Gastrocnemius medialis (tissue), 4 donors: ENCODE data around the gene ARL4A. TPM values are rescaled to one million over a fixed set of nuclear protein-coding genes. Genes with fewer than 3 reads are reported as not detected.

Experiments
- ATAC-seq, 2 donors: fragments of 150-250 bp; one replicate each; pipeline ENCODE4 v1.9.1; 2016
- DNase-seq, 2 donors: peaks; one replicate each; pipeline ENCODE4 v3.0.0-alpha.2; 2019
- H3K27ac ChIP-seq, 4 donors: fragments of 200-600 bp; sonication (generic); 1 replicate in 1 of 4; 2 replicates in 3 of 4; pipeline ENCODE4 v1.5.1; 2016 to 2018; ENCODE audit warnings: mild to moderate bottlenecking in 2 of 4, moderate library complexity in 1 of 4
- H3K27me3 ChIP-seq, 3 donors: fragments of 200-600 bp; sonication (generic) in 2 of 3; 1 replicate in 1 of 3; 2 replicates in 2 of 3; pipeline versions ENCODE4 v1.5.1 to v1.6.0; 2016 to 2019; ENCODE audit warnings: mild to moderate bottlenecking in 1 of 3, moderate library complexity in 1 of 3
- H3K36me3 ChIP-seq, 2 donors: fragments of 200-600 bp; sonication (generic) in 1 of 2; one replicate each; pipeline ENCODE4 v1.5.1; 2017 to 2018
- H3K4me1 ChIP-seq, 2 donors: fragments of 200-600 bp; sonication (generic) in 1 of 2; one replicate each; pipeline ENCODE4 v1.5.1; 2016 to 2017; ENCODE audit warnings: mild to moderate bottlenecking in 2 of 2
- H3K4me3 ChIP-seq, 4 donors: fragments of 200-600 bp; sonication (generic) in 3 of 4; 1 replicate in 1 of 4; 2 replicates in 3 of 4; pipeline ENCODE4 v1.5.1; 2016 to 2019; ENCODE audit warnings: mild to moderate bottlenecking in 2 of 4
- H3K9me3 ChIP-seq, 3 donors: fragments of 200-600 bp; sonication (generic) in 2 of 3; 1 replicate in 1 of 3; 2 replicates in 2 of 3; pipeline ENCODE4 v1.5.1; 2016 to 2019
- POLR2A ChIP-seq, 2 donors: fragments of 450-650 bp; IDR thresholded peaks; one replicate each; pipeline ENCODE4 v1.6.1; 2017; ENCODE audit warnings: antibody characterized with exemption in 2 of 2, mild to moderate bottlenecking in 2 of 2, moderate library complexity in 2 of 2
- in situ Hi-C, 4 donors: fragments of 200-750 bp; cut with MboI; loops; one replicate each; pipeline versions ENCODE4 v1.15.0 to v1.8.0; 2017; ENCODE audit warnings: low sequenced_read_pairs in 4 of 4
- intact Hi-C: fragments of 100-400 bp; cut with DNase I; formaldehyde crosslinking; loops from one replicate; pipeline ENCODE4 v1.15.1; 2023; ENCODE audit warnings: low total_unique reads
- total RNA-seq, 4 donors: library from RNA; depleted of rRNA; stranded (reverse); fragments of >200 nt; gene quantifications; one replicate each; pipeline versions ENCODE4 v1.1.0 to v1.2.3, GENCODE V29; 2016
- TF ChIP-seq, protein P1 (sequence below), 5 experiments: fragments of 450-650 bp in 3 of 5; fragments of 200-600 bp in 2 of 5; sonication (generic) in 2 of 5; IDR thresholded peaks in 4 of 5; conservative IDR thresholded peaks in 1 of 5; 1 replicate in 4 of 5; 2 replicates in 1 of 5; pipeline ENCODE4 v1.5.1; 2016 to 2019; ENCODE audit warnings: antibody characterized with exemption in 5 of 5, mild to moderate bottlenecking in 3 of 5, moderate library complexity in 3 of 5

ARL4A gene
- total RNA-seq, 4 donors from 2014 or later: 8.6 to 20.4 (median 14.2) TPM

DNA sequence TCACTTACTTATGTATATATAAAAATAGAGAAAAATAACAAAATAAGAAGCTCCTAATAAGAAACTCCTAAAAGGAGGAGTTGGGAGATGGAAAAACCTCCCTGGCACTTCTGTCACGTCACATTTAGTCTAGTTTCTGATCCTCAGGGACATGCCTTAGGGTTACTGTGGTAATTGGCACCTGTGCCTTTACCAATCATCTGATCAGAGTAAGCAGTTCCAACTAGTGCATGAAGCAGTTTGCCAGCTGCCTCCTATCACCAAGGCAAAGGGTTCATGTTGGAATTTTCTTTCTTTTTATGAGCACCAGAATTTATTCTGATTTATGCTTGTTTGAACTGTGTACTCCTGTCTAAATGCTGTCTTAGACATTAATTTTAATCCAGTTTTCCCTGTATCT lies 49.9 kb downstream of the ARL4A start:
- H3K27me3 ChIP-seq: no peaks in the 10 kb centered on the region
- no peak for ATAC-seq

GRCh38 chr7:12737836-12738235 lies 50.4 kb downstream of the ARL4A start:
- Histone ChIP-seq H3K9me3 (no peaks in the 10 kb centered on the region), H3K27me3 (no peaks in the 10 kb centered on the region), H3K27ac (no peak overlapping the region), H3K4me1 (peaks cover 3 to 11% of the 10 kb centered on the region in 2 donors), H3K4me3 (no peak overlapping the region), H3K36me3 (no peaks in the 10 kb centered on the region)
- ATAC-seq (no peak), DNase-seq (no peak)
- TF ChIP-seq, protein P1, sequence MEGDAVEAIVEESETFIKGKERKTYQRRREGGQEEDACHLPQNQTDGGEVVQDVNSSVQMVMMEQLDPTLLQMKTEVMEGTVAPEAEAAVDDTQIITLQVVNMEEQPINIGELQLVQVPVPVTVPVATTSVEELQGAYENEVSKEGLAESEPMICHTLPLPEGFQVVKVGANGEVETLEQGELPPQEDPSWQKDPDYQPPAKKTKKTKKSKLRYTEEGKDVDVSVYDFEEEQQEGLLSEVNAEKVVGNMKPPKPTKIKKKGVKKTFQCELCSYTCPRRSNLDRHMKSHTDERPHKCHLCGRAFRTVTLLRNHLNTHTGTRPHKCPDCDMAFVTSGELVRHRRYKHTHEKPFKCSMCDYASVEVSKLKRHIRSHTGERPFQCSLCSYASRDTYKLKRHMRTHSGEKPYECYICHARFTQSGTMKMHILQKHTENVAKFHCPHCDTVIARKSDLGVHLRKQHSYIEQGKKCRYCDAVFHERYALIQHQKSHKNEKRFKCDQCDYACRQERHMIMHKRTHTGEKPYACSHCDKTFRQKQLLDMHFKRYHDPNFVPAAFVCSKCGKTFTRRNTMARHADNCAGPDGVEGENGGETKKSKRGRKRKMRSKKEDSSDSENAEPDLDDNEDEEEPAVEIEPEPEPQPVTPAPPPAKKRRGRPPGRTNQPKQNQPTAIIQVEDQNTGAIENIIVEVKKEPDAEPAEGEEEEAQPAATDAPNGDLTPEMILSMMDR (IDR thresholded peaks at IDR 0.05 in 4 of 5, conservative IDR thresholded peaks at IDR 0.05 in 1 of 5): no peak
- no peak for TF ChIP-seq POLR2A (IDR thresholded peaks at IDR 0.05)
- intact Hi-C loops (no loop called here), in situ Hi-C loops (no loop called here)

More for the DNA sequence above, 49.9 kb downstream of the ARL4A start:
- no peaks in the 10 kb centered on the region for H3K36me3 ChIP-seq
- H3K9me3 ChIP-seq: no peaks in the 10 kb centered on the region
- no peak overlapping the region for H3K4me3 ChIP-seq
- TF ChIP-seq, protein P1 (IDR thresholded peaks at IDR 0.05 in 4 of 5, conservative IDR thresholded peaks at IDR 0.05 in 1 of 5): no peak
- TF ChIP-seq POLR2A (IDR thresholded peaks at IDR 0.05): no peak
- in situ Hi-C loops: no loop called here
- DNase-seq: no peak
- H3K27ac ChIP-seq: no peak overlapping the region
- intact Hi-C loops: no loop called here
- H3K4me1 ChIP-seq: peaks cover 3 to 9% of the 10 kb centered on the region in 2 donors

GRCh38 chr7:12738665-12739064 lies 51.2 kb downstream of the ARL4A start:
- in situ Hi-C loops: no loop called here
- ATAC-seq: no peak
- Histone ChIP-seq H3K36me3 (no peaks in the 10 kb centered on the region), H3K4me1 (peaks cover 3 to 11% of the 10 kb centered on the region in 2 donors), H3K9me3 (no peaks in the 10 kb centered on the region), H3K27ac (no peak overlapping the region), H3K27me3 (no peaks in the 10 kb centered on the region), H3K4me3 (no peak overlapping the region)
- no peak for TF ChIP-seq POLR2A (IDR thresholded peaks at IDR 0.05)
- TF ChIP-seq, protein P1 (IDR thresholded peaks at IDR 0.05 in 4 of 5, conservative IDR thresholded peaks at IDR 0.05 in 1 of 5): no peak
- no peak for DNase-seq
- intact Hi-C loops: no loop called here

Other genes with a start within 250 kb of the ARL4A start
- gene SCIN, start 116.9 kb upstream of the ARL4A start, total RNA-seq: 1 to 10 TPM in 2 of 4 donors, under 1 TPM in 1, not detected in 1; 0.09 to 2.4 (median 1.4) TPM